Suprapubic skin (tissue), 4 donors: Measurements from ENCODE around the gene ZNF175.

Source experiments
- POLR2A ChIP-seq, 2 donors: fragments of 450-650 bp; IDR thresholded peaks; one replicate each; pipeline ENCODE4 v1.6.1; 2017; ENCODE audit warnings: antibody characterized with exemption in 2 of 2, mild to moderate bottlenecking in 2 of 2, moderate library complexity in 2 of 2
- POLR2AphosphoS5 ChIP-seq, 3 donors: sonication (generic); formaldehyde crosslinking; IDR thresholded peaks; one replicate each; pipeline ENCODE4 v1.6.1; 2017; ENCODE audit warnings: antibody characterized with exemption in 3 of 3
- TF ChIP-seq, protein P1 (sequence below), 2 donors: fragments of 200-600 bp in 1 of 2; fragments of 450-650 bp in 1 of 2; sonication (generic) in 1 of 2; IDR thresholded peaks; one replicate each; pipeline ENCODE4 v1.5.1; 2016 to 2019; ENCODE audit warnings: antibody characterized with exemption in 2 of 2, mild to moderate bottlenecking in 1 of 2, moderate library complexity in 1 of 2

GRCh38 chr19:51560339-51560738 lies 10.7 kb upstream of the ZNF175 start:
- TF ChIP-seq POLR2A (IDR thresholded peaks at IDR 0.05) (no peak), POLR2AphosphoS5 (IDR thresholded peaks at IDR 0.05) (no peak)
- TF ChIP-seq, protein P1, sequence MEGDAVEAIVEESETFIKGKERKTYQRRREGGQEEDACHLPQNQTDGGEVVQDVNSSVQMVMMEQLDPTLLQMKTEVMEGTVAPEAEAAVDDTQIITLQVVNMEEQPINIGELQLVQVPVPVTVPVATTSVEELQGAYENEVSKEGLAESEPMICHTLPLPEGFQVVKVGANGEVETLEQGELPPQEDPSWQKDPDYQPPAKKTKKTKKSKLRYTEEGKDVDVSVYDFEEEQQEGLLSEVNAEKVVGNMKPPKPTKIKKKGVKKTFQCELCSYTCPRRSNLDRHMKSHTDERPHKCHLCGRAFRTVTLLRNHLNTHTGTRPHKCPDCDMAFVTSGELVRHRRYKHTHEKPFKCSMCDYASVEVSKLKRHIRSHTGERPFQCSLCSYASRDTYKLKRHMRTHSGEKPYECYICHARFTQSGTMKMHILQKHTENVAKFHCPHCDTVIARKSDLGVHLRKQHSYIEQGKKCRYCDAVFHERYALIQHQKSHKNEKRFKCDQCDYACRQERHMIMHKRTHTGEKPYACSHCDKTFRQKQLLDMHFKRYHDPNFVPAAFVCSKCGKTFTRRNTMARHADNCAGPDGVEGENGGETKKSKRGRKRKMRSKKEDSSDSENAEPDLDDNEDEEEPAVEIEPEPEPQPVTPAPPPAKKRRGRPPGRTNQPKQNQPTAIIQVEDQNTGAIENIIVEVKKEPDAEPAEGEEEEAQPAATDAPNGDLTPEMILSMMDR (IDR thresholded peaks at IDR 0.05) = no peak
